ENCODE results near the gene TRIM29. TPM values are rescaled to one million over a fixed set of nuclear protein-coding genes. Genes with fewer than 3 reads are reported as not detected.
"Not testable (repeated sequence)": the region's sequence is repeated elsewhere in the genome, so short reads cannot be mapped to it uniquely, and the experiment has no call there.

Gene TRIM29
- total RNA-seq, 1 experiment from 2014 or later = 2.1 TPM

DNA sequence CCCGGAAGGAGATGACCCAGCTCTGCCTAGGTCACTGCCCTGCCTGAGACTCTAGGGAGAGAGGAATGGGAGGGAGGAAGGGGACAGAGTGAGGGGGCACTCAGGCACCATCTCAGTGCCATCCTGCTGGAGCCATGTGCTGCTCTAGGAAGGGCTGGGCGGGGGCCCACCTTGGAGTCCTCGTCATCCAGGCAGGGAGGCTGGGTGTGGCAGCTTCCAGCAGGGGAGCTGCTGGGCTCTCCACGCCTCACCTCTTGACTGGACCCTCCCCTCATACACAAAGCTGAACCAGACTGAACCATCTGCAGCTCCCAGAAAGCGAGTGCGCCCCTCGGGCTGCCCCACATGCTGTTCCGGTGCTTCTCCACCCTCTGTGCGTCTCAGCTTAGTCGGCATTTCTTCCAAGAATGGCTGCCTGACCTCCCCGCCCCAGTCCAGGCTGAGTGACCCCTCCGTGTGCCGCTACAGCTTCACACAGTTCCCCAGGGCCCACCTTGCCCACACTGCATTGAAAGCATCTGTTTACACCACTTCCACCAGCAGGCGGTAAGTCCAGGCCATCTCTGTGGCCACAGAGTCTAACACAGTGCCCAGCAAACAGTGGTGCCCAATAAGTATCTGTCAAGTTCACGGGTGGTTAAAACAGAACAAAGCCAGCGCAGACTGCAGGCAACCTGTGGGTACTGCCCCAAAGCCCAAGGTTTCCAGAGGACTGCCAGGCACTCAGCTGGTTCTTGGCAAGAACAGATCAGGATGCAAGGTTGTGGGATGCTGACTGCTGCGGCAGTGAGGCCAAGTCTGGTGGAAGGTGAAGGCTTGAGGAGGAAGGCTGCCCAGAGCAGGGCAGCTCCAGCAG lies 9.4 kb upstream of the TRIM29 start:
- H3K27me3 Mint-ChIP-seq (ENCODE audit: unreplicated experiment) = peaks cover 90% of the 10 kb centered on the region
- no peak overlapping the region for H3K27ac Mint-ChIP-seq (ENCODE audit: unreplicated experiment)
- CTCF ChIA-PET = no interaction called here
- H3K36me3 Mint-ChIP-seq (ENCODE audit: insufficient read depth, unreplicated experiment) = no peaks in the 10 kb centered on the region
- no peak overlapping the region for H3K4me3 Mint-ChIP-seq (ENCODE audit: low read depth, unreplicated experiment)
- intact Hi-C loops (cut with micrococcal nuclease; ENCODE audit: unreplicated experiment) = no loop called here
- no peaks in the 10 kb centered on the region for H3K9me3 Mint-ChIP-seq (ENCODE audit: low read depth, unreplicated experiment)
- DNase-seq = no peak
- TF ChIP-seq, protein P1, sequence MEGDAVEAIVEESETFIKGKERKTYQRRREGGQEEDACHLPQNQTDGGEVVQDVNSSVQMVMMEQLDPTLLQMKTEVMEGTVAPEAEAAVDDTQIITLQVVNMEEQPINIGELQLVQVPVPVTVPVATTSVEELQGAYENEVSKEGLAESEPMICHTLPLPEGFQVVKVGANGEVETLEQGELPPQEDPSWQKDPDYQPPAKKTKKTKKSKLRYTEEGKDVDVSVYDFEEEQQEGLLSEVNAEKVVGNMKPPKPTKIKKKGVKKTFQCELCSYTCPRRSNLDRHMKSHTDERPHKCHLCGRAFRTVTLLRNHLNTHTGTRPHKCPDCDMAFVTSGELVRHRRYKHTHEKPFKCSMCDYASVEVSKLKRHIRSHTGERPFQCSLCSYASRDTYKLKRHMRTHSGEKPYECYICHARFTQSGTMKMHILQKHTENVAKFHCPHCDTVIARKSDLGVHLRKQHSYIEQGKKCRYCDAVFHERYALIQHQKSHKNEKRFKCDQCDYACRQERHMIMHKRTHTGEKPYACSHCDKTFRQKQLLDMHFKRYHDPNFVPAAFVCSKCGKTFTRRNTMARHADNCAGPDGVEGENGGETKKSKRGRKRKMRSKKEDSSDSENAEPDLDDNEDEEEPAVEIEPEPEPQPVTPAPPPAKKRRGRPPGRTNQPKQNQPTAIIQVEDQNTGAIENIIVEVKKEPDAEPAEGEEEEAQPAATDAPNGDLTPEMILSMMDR (IDR thresholded peaks at IDR 0.05; ENCODE audit: unreplicated experiment) = no peak
- H3K4me1 Mint-ChIP-seq (ENCODE audit: low read depth, unreplicated experiment) = no peaks in the 10 kb centered on the region
- no TSS peak for BruUV-seq (replicated peaks)

GRCh38 chr11:120146413-120147093 lies 8.6 kb upstream of the TRIM29 start:
- Mint-ChIP-seq H3K36me3 (ENCODE audit: insufficient read depth, unreplicated experiment) (no peaks in the 10 kb centered on the region), H3K9me3 (ENCODE audit: low read depth, unreplicated experiment) (no peaks in the 10 kb centered on the region), H3K27ac (ENCODE audit: unreplicated experiment) (no peak overlapping the region), H3K4me1 (ENCODE audit: low read depth, unreplicated experiment) (no peaks in the 10 kb centered on the region), H3K27me3 (ENCODE audit: unreplicated experiment) (peaks cover 84% of the 10 kb centered on the region), H3K4me3 (ENCODE audit: low read depth, unreplicated experiment) (no peak overlapping the region)
- TF ChIP-seq, protein P1 (IDR thresholded peaks at IDR 0.05; ENCODE audit: unreplicated experiment) = no peak
- intact Hi-C loops (cut with micrococcal nuclease; ENCODE audit: unreplicated experiment) = no loop called here
- no TSS peak for BruUV-seq (replicated peaks)
- DNase-seq = no peak
- CTCF ChIA-PET = interaction anchor here (0.7 kb wide), 1 partner anchor 1860 kb away, joined by 4 read pairs; no protein-coding TSS in a partner anchor

DNA sequence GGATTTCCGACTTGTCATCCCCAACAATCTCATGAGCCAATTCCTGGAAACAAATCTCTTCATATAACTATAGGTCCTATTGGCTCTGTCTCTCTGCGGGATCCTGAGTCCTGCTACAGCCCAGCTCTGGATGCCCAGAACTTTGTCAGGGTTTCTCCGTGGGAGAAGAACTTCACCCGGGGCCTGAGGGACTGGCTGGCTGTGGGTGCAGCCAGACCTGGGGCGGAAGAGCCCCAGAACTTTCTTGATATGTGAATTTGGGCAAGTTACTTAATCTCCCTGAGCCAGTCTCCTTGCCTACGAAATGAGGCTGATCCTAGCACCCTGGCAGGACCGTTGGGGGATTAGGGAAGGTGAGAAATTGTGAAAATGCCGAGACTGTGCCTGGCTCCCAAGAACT lies 6.6 kb upstream of the TRIM29 start:
- intact Hi-C loops (cut with micrococcal nuclease; ENCODE audit: unreplicated experiment) = no loop called here
- CTCF ChIA-PET = no interaction called here
- Mint-ChIP-seq H3K36me3 (ENCODE audit: insufficient read depth, unreplicated experiment) (no peaks in the 10 kb centered on the region), H3K9me3 (ENCODE audit: low read depth, unreplicated experiment) (no peaks in the 10 kb centered on the region), H3K27ac (ENCODE audit: unreplicated experiment) (no peak overlapping the region), H3K4me3 (ENCODE audit: low read depth, unreplicated experiment) (no peak overlapping the region), H3K4me1 (ENCODE audit: low read depth, unreplicated experiment) (no peaks in the 10 kb centered on the region), H3K27me3 (ENCODE audit: unreplicated experiment) (peaks cover 84% of the 10 kb centered on the region)
- BruUV-seq (replicated peaks) = no TSS peak
- no peak for DNase-seq
- TF ChIP-seq, protein P1 (IDR thresholded peaks at IDR 0.05; ENCODE audit: unreplicated experiment) = no peak

DNA sequence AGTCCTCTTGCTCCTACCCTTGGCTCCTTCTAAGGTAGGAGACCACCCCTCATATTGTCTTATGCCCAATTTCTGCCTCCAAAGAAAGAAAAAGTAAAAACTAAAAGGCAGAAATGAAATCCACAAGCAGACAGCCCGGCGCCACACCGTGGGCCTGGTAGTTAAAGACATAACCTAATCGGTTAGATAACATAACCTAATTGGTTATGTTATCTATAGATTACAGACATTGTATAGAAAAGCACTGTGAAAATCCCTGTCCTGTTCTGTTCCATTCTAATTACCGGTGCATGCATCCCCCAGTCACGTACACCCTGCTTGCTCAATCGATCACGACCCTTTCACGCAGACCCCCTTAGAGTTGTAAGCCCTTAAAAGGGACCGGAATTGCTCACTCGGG lies 5.6 kb upstream of the TRIM29 start:
- H3K4me1 Mint-ChIP-seq (ENCODE audit: low read depth, unreplicated experiment); H3K36me3 Mint-ChIP-seq (ENCODE audit: insufficient read depth, unreplicated experiment); BruUV-seq (replicated peaks); H3K4me3 Mint-ChIP-seq (ENCODE audit: low read depth, unreplicated experiment); intact Hi-C loops (cut with micrococcal nuclease; ENCODE audit: unreplicated experiment); H3K27ac Mint-ChIP-seq (ENCODE audit: unreplicated experiment); DNase-seq; H3K9me3 Mint-ChIP-seq (ENCODE audit: low read depth, unreplicated experiment); CTCF ChIA-PET: not testable (repeated sequence)
- H3K27me3 Mint-ChIP-seq (ENCODE audit: unreplicated experiment) = peaks cover 78% of the 10 kb centered on the region
